HS-5 (cell line): ENCODE results near the gene GRK6.
"Not testable (repeated sequence)": the region's sequence is repeated elsewhere in the genome, so short reads cannot be mapped to it uniquely, and the experiment has no call there.

Experiments
- DNase-seq: peaks from one replicate; pipeline ENCODE4 v3.0.0-alpha.2; 2012; ENCODE audit warnings: low read depth

GRK6 gene

DNA sequence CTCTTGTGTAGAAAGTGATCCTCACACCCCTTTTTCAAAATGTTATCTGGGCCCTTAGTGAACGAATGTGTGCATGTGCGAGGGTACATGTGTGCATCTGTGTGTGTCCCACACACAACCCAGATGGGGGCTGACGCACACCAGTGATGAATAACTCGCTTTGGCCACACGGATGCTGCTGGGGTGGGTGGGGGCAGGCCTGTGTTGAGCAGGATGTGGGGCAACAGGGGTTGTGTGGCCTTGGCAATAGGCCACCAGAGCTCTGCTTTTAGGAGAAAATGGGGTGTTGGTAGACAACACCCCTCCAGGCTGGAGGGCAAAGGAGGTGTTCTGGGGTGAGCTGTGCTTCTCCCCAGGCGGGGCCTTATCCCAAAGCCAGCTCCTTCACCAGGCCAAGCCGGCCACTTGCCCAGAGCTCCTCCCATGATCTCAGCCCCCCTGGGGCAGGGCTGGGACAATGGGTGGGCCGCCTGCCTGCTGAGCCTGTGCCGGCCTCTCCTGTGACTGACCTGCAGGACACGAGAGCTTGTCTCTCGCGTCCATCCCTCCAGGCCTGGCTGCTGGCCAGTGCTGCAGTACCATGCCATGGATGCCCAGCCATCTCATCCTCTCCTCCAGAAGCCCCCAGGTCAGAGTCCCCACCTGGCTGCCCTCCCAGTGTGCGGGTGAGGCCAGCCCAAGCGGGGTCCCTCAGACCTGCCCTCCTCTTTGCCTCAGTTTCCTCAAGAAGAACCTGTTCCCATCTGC lies 45.3 kb downstream of the GRK6 start:
- no peak for DNase-seq

DNA sequence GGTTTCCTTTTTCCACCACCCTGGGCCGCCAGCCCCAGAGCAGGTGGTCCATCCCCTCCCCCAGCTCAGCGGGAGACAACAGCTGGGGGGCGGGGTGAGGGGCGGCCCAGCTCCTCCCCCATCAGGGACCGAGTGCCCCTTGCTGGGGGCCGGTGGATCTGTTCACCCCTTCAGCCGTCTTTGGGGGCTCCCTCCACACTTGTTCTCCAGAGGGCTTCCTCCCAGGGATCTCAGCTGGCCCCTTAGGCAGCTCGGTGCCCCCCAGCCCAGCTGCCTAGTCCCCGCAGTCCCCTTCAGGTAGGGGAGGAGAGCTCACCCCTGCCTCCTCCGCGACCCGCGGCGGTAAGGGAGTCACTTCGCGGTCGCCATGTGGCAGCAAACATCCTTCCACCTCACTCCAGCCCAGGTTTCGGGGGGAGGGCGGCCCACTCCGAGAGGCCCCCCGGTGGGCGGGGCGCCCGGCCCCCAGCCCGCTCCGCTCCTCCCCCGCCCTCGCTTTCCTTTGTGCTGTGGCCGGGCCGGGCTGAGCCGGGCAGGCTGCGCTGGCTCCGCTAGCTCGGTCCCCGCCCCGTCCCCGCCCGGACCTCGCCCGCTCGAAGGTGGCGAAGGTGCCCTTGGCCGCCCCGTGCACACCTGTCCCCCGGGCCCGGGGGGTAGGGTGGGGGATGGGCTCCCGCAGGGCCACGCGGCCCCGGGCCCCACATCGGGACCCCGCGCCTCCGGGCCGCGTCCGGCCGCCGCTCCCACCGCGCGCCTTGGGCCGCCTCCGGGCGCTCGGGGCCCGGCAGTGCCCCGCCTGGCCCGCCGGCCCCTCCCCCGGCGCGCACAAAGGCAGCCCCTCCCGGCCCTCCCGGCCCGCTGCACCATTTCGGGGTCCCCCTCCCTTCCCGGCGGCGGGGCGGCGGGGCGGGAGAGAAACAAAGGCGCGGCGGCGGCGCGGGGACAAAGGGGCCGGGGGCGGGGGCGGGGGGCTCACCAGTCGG lies 46.3 kb downstream of the GRK6 start:
- DNase-seq: no peak

DNA sequence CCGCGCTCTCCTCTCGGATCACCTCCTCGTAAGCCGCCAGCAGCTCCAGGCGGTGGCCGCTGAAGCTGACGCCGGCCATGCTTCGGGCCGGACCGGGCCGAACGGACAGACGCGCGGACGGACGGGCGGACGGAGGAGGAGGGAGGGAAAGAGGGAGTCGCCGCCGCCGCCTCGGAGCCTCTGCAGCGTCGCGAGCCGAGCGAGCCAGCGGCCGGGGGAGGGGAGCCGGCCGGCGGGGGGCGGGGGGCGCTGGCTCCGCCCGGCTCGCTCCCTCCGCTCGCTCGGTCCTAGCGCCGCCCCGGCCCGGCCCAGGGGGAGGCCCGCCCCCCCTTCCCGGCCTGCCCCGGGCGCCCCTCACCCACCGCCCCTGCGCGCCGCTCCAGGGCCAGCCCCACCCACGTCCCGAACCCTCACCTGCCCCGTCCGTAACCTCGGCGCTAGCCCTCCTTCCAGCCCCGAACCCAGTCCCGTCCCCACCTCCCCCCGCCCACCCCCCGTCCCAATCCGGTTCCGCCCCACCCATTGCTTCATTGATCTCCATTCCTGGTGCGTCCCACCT lies 47.0 kb downstream of the GRK6 start, which contains the start of gene DBN1:
Gene DBN1 (minus strand): TSS at position 192 of the 559 bp plus-strand sequence. CDS start 113 bp downstream, at position 79.
- no peak for DNase-seq

DNA sequence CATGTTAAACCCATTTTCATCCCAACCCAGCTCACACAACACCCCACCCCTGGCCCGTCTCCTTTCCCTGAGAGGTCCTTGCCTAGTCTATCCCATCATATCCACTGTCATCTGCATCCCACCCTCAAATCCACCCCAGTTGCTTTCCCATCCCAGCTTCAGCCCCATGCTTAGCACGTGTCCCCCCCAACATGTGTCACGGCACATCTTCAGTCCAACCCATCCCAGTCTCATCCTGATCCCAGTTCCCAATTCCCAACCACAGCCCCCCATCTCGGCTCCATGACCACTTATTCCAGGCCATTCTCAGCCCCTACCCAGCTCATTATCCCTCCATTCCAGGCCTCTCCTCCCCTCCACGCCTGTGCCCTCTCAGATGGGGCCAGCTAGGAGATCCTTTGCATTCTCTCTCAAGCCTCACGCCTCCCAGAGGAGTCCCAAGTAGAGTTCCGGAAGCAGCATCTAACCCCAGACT lies 47.6 kb downstream of the GRK6 start:
- DNase-seq: no peak

DNA sequence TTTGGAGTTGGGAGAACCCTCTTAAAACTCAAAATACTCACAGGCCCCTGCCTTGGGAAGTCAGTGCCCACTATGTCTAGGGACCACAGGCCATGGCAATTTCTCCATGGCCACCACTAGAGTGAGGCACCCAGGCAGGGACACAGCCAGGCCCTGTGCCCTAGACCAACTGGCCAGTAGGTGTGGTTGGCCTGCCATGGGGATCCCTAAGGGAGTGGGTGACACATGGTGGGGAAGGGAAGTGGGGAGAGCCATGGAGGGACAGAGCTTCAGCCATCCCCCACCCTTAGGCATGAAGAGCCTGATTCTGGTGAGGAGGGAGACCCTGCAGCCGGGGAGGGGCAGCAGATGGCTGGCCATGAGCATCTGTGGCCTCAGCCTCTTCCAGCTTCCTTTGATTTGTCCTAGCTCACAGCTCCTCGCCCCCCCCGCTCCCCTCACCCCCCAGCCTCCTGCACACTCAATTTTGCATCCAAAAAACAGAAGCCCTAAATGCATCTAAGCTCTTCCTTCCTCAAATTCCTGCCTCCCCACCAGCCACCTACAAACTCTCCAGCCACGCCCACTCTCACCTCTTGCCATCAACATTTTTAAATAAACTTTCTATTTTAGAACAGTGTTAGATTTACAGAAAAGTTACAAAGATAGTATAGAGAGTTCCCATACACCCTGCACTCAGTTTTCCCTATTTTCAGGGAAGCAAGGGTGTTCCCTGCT lies 48.5 kb downstream of the GRK6 start:
- DNase-seq: no peak

DNA sequence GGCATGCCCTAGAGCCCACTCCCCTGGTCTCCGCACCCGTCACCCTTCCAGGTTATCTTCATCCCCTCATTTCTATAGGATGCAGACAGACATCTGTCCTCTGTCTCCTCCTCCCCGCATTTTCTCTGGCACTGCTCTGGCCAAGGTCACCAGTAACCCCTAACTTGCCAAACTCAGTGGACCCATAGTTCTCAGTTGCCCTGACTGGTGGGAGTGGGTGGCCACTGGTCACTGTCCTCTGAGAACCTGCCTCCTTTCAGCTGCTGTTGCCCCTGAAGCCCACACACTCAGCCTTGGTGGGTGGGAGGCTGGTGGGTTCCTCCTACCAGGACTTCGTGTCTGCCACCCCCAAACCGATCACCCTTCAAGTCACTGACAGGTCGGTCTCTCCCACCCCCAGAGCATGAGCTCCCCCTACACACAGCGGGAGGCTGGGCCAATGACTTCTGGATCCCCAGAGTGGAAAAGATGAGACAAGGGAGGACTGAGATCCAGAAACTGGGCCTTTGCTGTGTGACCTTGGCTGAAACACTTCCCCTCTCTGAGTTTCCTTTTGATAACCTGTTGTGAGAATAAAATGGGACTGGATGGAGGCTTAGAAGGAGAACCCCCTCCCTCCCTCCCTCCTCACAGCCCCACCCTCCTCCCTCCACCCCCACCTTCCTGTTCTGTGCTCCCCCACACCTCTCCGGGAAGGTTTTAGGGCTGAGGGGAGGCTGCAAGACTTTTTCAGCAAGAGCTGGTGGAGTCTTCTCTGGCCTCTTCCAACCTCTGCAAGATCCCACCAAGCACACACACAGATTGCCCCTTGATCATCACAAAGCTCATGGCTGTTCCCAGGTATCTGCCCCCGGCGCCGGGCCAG lies 49.3 kb downstream of the GRK6 start:
- DNase-seq: no peak

DNA sequence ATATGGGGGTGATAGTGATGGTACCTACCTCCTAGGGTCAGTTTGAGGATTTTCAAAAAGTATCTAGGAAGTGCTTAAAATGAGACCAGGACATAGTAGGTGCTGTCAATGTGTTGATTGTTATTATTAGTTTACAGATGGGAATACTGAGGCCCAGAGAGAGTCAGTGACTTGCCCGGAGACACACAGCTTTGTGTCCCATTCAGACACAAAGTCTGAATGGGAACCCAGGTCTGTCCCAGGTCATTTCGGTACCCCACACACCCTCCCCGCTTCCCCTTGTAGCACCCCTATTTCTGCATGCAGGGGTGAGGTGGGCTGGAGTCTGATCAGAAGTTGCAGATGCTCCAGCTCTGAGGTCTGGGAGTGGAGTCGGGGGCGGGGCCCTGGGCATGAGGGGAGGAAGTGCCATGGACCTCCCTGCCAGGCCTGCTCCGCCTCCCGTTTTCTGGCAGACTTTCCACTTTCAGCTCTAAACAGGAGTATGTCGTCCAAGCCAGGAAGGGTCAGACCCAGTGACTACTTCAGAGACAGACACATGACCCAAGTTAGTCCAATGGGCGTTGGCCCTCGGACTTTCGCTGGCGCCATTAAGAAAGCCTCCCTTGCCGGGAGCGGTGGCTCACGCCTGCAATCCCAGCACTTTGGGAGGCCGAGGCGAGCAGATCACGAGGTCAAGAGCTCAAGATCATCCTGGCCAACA lies 50.2 kb downstream of the GRK6 start:
- DNase-seq: no peak

DNA sequence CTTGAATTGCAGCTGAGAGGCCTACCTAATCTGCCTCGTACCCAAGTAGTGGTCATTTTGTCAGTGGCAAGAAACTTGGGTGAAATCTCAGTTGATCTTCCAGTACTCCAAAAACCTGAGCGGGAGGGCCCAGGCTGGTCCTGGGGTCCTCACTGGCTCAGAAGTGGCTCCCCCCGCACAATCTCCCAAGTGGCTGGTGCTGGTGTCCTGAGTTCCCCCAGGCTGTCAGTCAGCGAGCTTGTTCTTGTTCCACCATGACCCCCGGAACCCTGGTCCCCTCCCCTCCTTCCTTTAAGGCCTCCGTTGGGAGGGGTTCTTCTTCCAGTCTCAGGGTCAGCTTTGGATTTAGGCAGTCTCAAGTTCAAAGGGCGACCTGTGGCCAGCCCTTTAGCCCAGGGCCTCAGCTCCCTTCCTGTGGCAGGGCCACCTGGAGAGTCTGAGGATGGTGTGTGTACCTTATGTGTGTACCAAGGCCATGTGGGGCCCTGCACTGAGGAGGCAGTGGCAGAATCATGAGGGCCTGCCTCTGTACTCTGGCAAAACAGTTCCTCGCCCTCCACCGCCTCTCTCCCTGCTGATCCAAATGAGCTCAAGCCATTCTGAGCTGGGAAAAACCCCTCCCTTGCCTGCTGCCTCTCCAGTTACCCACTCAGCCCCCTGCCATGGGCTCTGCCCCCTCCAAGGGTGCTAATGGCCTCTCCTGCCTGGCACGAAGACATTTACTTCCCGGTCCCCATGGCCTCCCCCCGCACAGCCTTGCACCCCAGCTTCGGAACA lies 51.4 kb downstream of the GRK6 start:
- no peak for DNase-seq

DNA sequence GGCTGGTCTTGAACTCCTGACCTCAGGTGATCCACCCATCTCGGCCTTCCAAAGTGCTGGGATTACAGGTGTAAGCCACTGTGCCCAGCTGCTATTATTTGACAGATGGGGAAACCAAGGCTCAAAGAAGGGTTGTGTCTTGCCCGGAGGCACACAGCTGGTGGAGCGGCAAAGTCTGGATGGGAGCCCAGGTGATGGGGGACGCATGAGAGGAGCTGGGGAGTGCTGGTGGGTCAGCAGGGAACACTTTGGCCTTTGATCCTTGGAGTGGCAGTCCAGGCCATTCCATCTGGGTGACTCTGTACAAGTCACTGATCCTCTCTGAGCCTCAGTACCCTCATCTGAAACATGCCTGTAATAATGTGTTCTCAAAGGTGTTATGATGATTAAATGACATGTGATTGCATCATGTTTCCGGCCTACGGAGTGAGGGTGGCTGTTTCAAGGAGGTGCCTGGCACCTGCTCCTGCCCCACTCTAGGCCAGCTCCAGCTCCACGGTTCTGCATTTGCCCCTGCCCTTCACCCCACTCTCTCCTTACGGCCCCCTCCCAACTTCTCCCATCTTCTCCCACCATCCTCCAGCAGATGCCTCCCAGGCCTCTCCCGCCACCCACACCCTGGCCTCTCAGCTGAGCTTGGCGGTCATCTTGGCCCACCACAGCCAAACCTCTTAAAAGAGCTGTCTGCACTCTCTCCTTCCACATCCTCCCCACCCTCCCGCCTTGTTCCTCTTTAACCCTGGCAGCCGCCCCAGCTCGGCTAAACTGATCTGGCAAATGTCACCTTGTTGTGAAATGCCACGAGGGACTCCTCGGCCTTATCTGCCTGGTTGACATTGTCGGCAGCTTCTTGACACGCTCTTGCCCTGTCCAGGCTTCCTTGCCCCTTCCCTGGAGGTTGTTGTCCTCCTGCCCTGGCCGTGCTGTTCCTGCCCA lies 52.5 kb downstream of the GRK6 start:
- DNase-seq: no peak

DNA sequence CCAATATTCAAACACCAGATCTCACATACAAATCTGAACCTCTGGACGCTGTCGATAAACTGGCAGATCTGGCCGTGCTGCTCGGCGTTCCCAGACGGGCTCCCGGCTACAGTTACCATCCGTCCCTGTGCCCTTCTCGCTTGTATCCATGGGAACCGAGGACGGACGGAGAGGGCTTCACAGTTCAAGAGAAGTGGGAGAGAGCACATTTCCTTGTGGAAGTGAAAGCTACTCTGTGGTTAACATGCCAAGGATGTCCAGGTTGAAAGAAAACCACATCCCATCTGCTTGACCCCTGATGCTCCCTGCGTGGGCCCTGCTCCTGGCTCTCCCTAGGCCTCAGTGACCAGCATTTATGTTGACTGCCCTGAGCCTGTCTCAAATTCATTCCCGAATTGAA lies 53.3 kb downstream of the GRK6 start:
- no peak for DNase-seq

DNA sequence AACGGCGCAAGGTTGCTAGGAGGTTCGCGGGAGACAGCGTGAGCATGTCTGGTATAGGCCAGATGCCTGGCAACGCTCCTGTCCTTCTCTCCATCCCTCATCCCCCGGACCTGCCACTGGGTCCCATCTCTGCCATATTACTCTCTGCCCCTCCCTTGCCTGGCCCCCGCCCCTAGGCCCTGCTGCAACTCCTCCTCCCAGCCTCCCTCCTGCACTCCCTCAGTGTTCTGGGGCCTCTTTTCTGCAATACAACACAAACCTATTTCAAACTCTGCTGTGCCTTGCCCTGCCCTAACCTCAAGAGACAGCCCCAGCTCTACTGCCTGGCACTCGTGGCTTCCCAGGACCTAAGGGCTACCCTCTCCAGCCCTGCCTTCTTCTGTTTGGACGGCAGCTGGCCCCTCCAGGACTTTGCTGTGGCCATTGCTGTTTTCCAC lies 55.9 kb downstream of the GRK6 start:
- DNase-seq: no peak

DNA sequence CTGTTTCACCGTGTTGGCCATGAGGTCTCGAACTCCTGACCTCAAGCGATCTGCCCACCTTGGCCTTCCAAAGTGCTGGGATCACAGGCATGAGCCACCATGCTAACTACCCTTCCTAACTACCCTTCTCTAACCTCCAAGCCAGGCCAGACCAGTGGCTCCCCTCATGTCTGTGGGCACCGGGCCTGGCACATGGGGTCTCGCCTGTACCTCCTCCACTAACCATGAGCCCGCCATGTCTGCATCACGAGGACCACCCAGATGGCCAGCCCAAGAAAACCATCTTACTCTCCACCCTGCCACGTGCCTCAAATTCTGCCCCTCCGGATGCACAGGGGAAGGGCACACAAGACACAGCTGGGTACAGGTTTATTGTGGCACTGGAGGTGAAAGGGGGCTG lies 56.6 kb downstream of the GRK6 start:
- DNase-seq: no peak

DNA sequence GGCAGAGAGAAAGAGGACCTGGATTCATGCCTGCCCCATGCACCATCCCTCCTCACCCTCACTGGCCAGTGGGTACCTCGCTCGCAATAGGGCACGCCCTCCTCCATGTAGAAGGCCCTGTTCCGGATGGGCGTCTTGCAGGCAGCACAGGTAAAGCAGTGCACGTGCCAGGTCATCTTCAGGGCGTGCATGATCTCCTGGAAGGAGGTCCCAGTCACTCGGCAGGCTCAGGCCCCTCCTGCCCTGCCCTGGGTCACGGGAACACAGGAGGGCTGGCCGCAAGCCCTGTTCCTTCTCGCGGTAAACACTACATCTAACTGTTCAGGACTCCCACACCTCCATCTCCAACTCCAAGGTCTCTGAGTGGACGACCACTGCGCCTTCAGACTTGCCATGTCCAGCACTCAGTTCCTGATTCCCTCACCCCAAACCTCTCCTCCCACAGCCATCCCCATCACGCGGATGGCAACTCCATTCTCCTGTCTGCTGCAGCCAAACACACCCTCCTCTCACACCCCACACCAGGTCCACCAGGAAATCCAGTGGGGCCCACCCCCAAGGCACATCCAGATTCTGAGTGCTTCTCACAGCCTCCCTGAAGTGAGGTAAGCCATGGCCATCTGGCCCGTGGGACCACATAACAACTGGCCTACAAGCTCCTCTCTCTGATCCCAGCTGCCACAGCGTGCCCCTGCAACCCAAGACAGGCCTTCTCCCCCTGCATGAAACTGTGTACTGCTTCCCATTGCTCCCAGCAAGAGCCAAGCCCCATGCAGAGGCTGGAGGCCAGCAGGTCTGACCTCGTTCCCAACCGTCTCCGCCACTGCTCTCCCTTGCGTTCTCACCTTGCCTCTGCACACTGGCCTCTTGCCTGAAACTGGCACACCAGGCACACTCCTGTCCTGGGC lies 57.8 kb downstream of the GRK6 start:
- no peak for DNase-seq

DNA sequence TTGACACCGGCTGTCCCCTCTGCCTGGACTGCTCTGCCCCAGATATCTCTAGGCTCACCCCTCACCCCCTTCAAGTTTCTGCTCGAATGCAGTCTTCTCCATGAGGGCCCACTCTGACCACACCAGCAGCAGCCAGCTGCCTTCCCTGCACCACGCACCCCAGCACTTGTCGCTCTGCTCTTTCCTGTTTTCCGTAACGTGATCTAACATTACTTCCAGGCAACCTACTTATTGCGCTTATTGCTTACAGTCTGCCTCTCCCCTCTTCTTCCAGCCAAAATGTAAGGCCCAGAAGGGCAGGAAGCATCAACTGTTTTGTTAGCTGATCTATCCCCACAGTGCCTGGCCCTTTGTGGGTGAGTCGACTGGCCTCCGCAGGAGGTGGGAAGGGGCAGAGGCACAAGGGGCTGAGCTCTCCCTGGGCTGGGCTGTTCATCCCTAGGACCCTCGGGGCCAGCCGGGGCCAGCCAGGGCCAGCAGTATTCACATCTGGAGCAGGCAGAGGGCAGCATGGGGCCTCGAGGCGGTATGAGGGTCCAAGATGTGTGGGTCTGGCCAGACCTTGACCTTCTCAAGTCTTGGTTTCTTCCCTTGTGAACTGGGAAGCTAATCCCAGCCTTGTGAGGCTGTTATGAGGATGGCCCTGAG lies 58.5 kb downstream of the GRK6 start:
- no peak for DNase-seq

DNA sequence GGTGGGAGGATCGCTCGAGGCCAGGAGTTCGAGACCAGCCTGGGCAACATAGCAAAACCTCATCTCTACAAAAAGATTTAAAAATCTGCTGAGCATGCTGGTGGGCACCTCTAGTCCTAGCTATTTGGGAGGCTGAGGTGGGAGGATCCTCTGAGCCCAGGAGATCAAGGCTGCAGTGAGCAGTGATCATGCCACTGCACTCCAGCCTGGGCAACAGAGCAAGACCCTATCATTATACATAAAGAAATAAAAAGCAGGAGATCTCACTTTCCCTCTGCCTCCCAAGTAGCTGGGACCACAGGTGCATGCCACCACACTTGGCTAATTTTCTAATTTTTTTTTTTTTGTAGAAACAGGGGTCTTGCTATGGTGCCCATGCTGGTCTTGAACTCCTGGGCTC lies 59.3 kb downstream of the GRK6 start:
- not testable (repeated sequence) for DNase-seq

DNA sequence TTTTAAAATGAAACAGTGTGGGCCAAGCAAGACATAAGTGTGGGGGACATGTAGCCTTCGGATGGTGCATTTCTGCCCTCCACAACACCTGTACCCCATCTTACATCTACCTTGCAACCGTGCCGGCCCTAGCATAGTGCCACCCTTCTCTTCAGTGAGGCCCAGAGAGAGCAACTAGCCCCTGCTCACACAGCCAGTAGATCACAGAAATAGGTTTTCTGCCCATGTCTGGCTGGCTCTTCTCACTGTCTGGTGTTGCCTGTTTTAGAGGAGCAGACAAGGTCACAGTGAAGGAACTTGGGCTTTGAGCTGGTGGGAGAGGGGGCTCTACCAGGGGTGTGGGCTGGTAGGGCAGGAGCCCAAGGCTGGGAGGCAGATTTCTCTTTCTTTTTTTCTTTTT lies 59.8 kb downstream of the GRK6 start:
- DNase-seq: no peak

DNA sequence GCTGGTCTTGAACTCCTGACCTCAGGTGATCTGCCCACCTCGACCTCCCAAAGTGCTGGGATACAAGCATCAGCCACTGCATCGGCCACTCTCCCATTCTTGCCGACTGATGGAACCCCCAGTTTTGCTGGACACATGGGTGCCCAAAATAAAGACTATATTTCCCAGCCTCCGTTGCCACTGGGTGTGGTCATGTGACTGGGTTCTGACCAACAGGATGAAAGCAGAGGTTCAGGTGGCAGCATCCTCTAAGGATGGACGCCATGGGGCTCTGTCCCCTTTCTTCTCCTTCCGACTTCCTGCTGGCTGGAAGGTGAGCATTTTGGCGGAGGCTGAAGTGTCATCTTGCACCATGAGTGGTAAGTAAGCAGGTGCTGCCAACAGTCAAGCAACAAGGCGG lies 60.7 kb downstream of the GRK6 start:
- DNase-seq: no peak
